GM23338 (cell line): ENCODE data around the gene PATE3.

Experiments
- JUNB ChIP-seq: IDR thresholded peaks from one replicate; pipeline ENCODE4 v1.6.1; 2016; ENCODE audit warnings: antibody characterized with exemption; ENCODE audit not compliant: unreplicated experiment
- POLR2AphosphoS5 ChIP-seq: IDR thresholded peaks from 2 replicates; pipeline ENCODE4 v1.6.1; 2016; ENCODE audit warnings: antibody characterized with exemption, low read depth
- REST ChIP-seq: IDR thresholded peaks from one replicate; pipeline ENCODE4 v1.6.1; 2018; ENCODE audit warnings: antibody characterized with exemption; ENCODE audit not compliant: unreplicated experiment
- TF ChIP-seq, protein P1 (sequence below), 2 experiments: fragments of 200-600 bp in 1 of 2; sonication (generic) in 1 of 2; conservative IDR thresholded peaks; 2 replicates each; pipeline versions ENCODE4 v1.5.1 to v1.6.1; 2016 to 2017; ENCODE audit warnings: antibody characterized with exemption in 2 of 2, low read depth in 2 of 2, mild to moderate bottlenecking in 2 of 2, moderate library complexity in 1 of 2

GRCh38 chr11:125766251-125766650 is 21.7 kb upstream of the PATE3 start:
- TF ChIP-seq, protein P1, sequence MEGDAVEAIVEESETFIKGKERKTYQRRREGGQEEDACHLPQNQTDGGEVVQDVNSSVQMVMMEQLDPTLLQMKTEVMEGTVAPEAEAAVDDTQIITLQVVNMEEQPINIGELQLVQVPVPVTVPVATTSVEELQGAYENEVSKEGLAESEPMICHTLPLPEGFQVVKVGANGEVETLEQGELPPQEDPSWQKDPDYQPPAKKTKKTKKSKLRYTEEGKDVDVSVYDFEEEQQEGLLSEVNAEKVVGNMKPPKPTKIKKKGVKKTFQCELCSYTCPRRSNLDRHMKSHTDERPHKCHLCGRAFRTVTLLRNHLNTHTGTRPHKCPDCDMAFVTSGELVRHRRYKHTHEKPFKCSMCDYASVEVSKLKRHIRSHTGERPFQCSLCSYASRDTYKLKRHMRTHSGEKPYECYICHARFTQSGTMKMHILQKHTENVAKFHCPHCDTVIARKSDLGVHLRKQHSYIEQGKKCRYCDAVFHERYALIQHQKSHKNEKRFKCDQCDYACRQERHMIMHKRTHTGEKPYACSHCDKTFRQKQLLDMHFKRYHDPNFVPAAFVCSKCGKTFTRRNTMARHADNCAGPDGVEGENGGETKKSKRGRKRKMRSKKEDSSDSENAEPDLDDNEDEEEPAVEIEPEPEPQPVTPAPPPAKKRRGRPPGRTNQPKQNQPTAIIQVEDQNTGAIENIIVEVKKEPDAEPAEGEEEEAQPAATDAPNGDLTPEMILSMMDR (conservative IDR thresholded peaks at IDR 0.05; ENCODE audit: low read depth in 2 of 2), result no peak
- TF ChIP-seq JUNB (no peak), POLR2AphosphoS5 (no peak), REST (no peak)
